Measurements from ENCODE around the gene TOP1.

GRCh38 chr20:40990542-40991120 lies 38.0 kb upstream of the TOP1 start:
- TF ChIP-seq, protein P1, sequence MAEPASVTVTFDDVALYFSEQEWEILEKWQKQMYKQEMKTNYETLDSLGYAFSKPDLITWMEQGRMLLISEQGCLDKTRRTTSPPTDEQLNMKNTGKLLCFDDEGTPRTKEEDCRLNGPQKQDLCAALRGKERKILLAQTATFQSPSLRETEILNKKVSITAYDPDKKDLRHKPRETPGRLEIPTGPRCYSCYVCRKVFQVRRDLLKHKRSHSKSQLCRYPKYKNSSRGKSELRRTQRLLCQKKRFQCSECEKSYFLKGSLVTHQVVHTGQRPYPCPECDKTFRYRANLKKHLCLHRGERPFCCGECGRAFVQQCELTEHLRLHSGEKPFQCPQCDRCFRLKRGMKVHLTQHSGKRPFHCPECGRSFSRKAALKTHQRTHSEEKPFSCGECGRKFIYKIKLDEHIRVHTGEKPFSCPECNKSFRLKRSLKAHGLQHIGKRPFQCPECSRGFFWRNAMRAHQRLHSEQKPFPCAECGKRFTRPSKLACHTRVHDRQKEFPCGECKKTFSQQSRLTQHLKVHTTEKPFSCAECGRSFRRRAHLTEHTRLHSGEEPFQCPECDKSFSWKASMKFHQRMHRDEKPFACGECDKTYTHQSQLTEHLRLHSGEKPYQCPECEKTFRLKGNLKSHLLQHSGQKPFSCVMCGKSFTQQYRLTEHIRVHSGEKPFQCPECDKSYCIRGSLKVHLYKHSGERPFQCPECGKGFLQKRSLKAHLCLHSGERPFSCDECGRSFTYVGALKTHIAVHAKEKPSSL (CRISPR knock-in tag; conservative IDR thresholded peaks at IDR 0.05), result no peak
- TF ChIP-seq ETV6 (CRISPR knock-in tag; IDR thresholded peaks at IDR 0.05) (no peak), CBFB (CRISPR knock-in tag; IDR thresholded peaks at IDR 0.05; ENCODE audit: low read depth) (no peak), SP1 (CRISPR knock-in tag; conservative IDR thresholded peaks at IDR 0.05) (no peak), NFYB (CRISPR knock-in tag; conservative IDR thresholded peaks at IDR 0.05; ENCODE audit: low read depth) (no peak), CTCF (IDR thresholded peaks at IDR 0.05) (0 out of 2 replicates have a peak, but pooled peaks have one; percentile 5)
- TF ChIP-seq, protein P2, sequence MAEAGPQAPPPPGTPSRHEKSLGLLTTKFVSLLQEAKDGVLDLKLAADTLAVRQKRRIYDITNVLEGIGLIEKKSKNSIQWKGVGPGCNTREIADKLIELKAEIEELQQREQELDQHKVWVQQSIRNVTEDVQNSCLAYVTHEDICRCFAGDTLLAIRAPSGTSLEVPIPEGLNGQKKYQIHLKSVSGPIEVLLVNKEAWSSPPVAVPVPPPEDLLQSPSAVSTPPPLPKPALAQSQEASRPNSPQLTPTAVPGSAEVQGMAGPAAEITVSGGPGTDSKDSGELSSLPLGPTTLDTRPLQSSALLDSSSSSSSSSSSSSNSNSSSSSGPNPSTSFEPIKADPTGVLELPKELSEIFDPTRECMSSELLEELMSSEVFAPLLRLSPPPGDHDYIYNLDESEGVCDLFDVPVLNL (CRISPR knock-in tag; IDR thresholded peaks at IDR 0.05; ENCODE audit: borderline replicate concordance, low read depth), result no peak
- TF ChIP-seq, protein P3, sequence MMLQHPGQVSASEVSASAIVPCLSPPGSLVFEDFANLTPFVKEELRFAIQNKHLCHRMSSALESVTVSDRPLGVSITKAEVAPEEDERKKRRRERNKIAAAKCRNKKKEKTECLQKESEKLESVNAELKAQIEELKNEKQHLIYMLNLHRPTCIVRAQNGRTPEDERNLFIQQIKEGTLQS (CRISPR knock-in tag; conservative IDR thresholded peaks at IDR 0.05), result no peak

Measured in WTC11 (cell line).